Large intestine (tissue), 3 donors: ENCODE results near the gene TUNAR. TPM values are rescaled to one million over a fixed set of nuclear protein-coding genes. Genes with fewer than 3 reads are reported as not detected.

Experiments used
- DNase-seq, 2 donors: peaks; one replicate each; pipeline versions ENCODE4 v3.0.0 to v3.0.0-alpha.2; 2013
- H3K27ac ChIP-seq: one replicate; pipeline ENCODE4 v1.5.1; 2013; ENCODE audit warnings: low read length
- H3K27me3 ChIP-seq: 2 replicates; pipeline ENCODE4 v1.6.1; 2013; ENCODE audit warnings: low read length; ENCODE audit not compliant: control insufficient read depth, insufficient read depth
- H3K36me3 ChIP-seq: 2 replicates; pipeline ENCODE4 v1.6.1; 2013; ENCODE audit warnings: low read length; ENCODE audit not compliant: control insufficient read depth, insufficient read depth
- H3K4me1 ChIP-seq: one replicate; pipeline ENCODE4 v1.6.1; 2013; ENCODE audit warnings: low read length; ENCODE audit not compliant: control insufficient read depth, insufficient read depth
- H3K4me3 ChIP-seq: one replicate; pipeline ENCODE4 v1.5.1; 2013; ENCODE audit warnings: low read length
- H3K9me3 ChIP-seq: one replicate; pipeline ENCODE4 v1.6.1; 2013; ENCODE audit warnings: mild to moderate bottlenecking, low read depth, low read length, moderate library complexity; ENCODE audit not compliant: control insufficient read depth
- whole genome bisulfite sequencing: methylation state at CpG from one replicate; pipeline ENCODE4 v1.1.5; 2013; ENCODE audit warnings: low lambda C conversion rate; ENCODE audit not compliant: insufficient coverage; 5-methylcytosine and 5-hydroxymethylcytosine counted together
- polyA plus RNA-seq: library from polyadenylated mRNA; unstranded; fragments of 120-200 nt; gene quantifications from one replicate; pipeline ENCODE4 v1.2.1, GENCODE V29; 2013

The TUNAR gene
- polyA plus RNA-seq, 1 donor, result 0.85 TPM

GRCh38 chr14:95870772-95871171, 5.9 kb upstream of the TUNAR start:
- WGBS, result no CpG with 5 or more reads among the region's 7 CpGs
- no peak overlapping the region for H3K27ac ChIP-seq
- no peaks in the 10 kb centered on the region for H3K4me1 ChIP-seq
- H3K36me3 ChIP-seq, result no peaks in the 10 kb centered on the region
- no peak overlapping the region for H3K4me3 ChIP-seq
- no peak for DNase-seq
- no peaks in the 10 kb centered on the region for H3K9me3 ChIP-seq
- peaks cover 18% of the 10 kb centered on the region for H3K27me3 ChIP-seq

GRCh38 chr14:95871531-95871930, 5.1 kb upstream of the TUNAR start:
- no CpG with 5 or more reads among the region's 4 CpGs for WGBS
- H3K4me1 ChIP-seq, result no peaks in the 10 kb centered on the region
- H3K27ac ChIP-seq, result no peak overlapping the region
- DNase-seq, result no peak
- H3K36me3 ChIP-seq, result no peaks in the 10 kb centered on the region
- H3K4me3 ChIP-seq, result no peak overlapping the region
- no peaks in the 10 kb centered on the region for H3K9me3 ChIP-seq
- H3K27me3 ChIP-seq, result peaks cover 21% of the 10 kb centered on the region

- DNase-seq, result no peak
- WGBS, result no CpG with 5 or more reads among the region's 3 CpGs
- Histone ChIP-seq H3K4me1 (no peaks in the 10 kb centered on the region), H3K9me3 (no peaks in the 10 kb centered on the region), H3K36me3 (no peaks in the 10 kb centered on the region), H3K4me3 (no peak overlapping the region), H3K27ac (no peak overlapping the region), H3K27me3 (peaks cover 33% of the 10 kb centered on the region)
These were observed 3.9 kb upstream of the TUNAR start for GRCh38 chr14:95872777-95873176.

GRCh38 chr14:95875831-95876760, 536 bp upstream of the TUNAR start:
- no peaks in the 10 kb centered on the region for H3K9me3 ChIP-seq
- H3K4me1 ChIP-seq, result no peaks in the 10 kb centered on the region
- no CpG with 5 or more reads among the region's 103 CpGs for WGBS
- H3K36me3 ChIP-seq, result no peaks in the 10 kb centered on the region
- H3K27me3 ChIP-seq, result peaks cover 53% of the 10 kb centered on the region
- H3K27ac ChIP-seq, result no peak overlapping the region
- no peak for DNase-seq
- H3K4me3 ChIP-seq, result no peak overlapping the region

DNA sequence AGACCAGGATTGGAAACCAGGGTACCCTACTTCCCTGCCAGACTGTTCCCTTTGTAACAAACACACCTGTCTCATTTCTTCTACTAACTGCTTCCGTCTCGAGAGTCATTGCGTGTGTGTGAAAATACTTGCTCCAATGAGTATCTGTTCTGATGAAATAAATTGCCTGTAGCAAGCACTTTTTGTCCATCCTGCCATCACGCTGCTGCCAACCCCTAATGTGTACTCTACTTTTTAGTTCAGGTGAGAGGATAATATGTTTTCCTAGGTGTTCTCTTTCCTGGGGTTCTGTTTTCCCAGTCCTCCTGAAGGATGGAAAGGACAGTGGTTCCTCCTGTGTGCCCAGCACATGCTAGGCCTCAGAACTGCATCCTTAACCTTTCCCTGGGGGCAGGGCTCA, 1.0 kb downstream of the TUNAR start:
- Histone ChIP-seq H3K4me1 (no peaks in the 10 kb centered on the region), H3K9me3 (no peaks in the 10 kb centered on the region), H3K27me3 (peaks cover 53% of the 10 kb centered on the region), H3K4me3 (no peak overlapping the region), H3K36me3 (no peaks in the 10 kb centered on the region), H3K27ac (no peak overlapping the region)
- no peak for DNase-seq
- WGBS, result 40% methylated on average over 1 of the region's 4 CpGs

DNA sequence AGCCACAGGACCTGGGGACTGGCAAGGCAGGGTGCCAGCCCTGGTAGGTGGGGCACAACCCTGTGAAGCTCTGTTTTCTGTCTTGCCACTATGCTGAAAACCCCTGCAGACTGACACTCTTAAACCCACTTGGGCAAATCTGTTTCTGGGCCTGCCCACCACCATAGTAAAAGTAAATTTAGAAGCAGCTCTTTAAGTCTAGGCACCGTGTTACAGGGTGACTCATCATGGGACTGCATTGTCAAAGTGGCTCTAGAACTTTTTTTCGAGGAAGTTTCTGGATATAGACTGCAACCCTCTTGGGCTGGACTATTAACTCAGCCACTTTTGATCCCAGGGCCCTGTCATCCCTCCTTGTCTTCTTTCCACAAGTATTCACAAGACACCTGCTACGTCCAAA, 7.7 kb downstream of the TUNAR start:
- DNase-seq, result no peak
- WGBS, result no CpG with 5 or more reads among the region's 3 CpGs
- H3K9me3 ChIP-seq, result no peaks in the 10 kb centered on the region
- H3K4me1 ChIP-seq, result no peaks in the 10 kb centered on the region
- H3K36me3 ChIP-seq, result no peaks in the 10 kb centered on the region
- no peak overlapping the region for H3K4me3 ChIP-seq
- H3K27me3 ChIP-seq, result peaks cover 11% of the 10 kb centered on the region
- H3K27ac ChIP-seq, result no peak overlapping the region

- H3K9me3 ChIP-seq, result no peaks in the 10 kb centered on the region
- no peak for DNase-seq
- H3K4me3 ChIP-seq, result no peak overlapping the region
- H3K27ac ChIP-seq, result no peak overlapping the region
- peaks cover 7% of the 10 kb centered on the region for H3K27me3 ChIP-seq
- no peaks in the 10 kb centered on the region for H3K4me1 ChIP-seq
- no peaks in the 10 kb centered on the region for H3K36me3 ChIP-seq
- WGBS, result 51% methylated on average over 2 of the region's 7 CpGs
These were observed 8.6 kb downstream of the TUNAR start for GRCh38 chr14:95885278-95885677.

DNA sequence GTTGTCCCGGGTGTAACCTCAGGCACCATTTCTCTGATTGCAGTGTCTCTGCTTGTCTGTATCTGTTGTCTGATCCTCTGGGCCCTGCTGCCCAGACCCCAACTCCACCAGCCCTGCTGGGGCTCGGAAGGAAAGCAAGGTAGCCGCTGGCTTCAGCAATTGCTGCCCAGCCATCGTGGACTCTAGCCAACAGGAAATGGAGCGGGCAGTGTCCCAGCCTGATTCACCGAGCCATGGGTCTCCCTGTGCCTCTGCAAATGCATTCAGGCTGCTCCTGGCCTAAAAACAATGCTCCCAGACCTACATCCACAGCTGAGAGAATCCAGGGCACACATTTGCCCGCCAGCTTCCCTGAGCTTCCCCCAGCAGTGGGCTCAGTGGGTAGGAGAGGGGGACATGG, 9.2 kb downstream of the TUNAR start:
- H3K9me3 ChIP-seq, result no peaks in the 10 kb centered on the region
- H3K4me3 ChIP-seq, result no peak overlapping the region
- no peak overlapping the region for H3K27ac ChIP-seq
- peaks cover 5% of the 10 kb centered on the region for H3K27me3 ChIP-seq
- H3K4me1 ChIP-seq, result no peaks in the 10 kb centered on the region
- H3K36me3 ChIP-seq, result no peaks in the 10 kb centered on the region
- DNase-seq, result no peak
- whole genome bisulfite sequencing, result no CpG with 5 or more reads among the region's 7 CpGs

DNA sequence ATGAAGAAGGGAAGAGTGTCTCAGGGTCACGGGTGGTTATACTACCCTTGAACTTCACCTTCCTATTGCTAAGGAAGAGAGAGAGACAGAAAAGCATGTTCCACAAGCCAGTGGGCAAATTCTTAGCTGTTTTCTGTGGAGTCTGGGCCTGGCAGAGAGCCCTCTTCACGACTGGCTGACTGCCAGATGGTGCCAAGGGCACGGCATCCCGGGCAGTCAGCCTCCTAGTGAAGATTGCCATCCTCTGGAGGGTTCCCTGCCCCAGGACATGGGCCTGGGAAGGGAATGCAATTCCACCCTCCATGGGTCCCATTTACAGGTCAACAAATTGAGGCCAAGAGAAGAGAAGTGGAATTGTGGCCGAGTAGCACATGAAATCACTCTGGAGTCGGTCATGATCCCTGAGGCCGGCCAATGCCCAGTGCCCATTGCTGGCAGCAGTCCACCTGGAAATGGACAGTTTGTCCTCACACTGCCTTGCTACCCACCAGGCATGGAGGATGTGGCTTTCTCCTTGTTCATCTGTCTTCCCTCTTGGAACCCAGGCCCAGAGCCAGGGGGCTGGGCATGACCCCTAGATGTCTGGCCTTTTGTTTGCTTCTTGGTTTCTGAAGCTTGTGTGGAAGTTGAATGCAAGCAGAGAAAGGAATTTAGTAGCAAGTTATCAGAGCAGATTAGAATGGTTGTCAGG, 9.9 kb downstream of the TUNAR start:
- no peak overlapping the region for H3K27ac ChIP-seq
- H3K4me1 ChIP-seq, result no peaks in the 10 kb centered on the region
- DNase-seq, result no peak
- peaks cover 4% of the 10 kb centered on the region for H3K27me3 ChIP-seq
- no CpG with 5 or more reads among the region's 7 CpGs for WGBS
- H3K36me3 ChIP-seq, result no peaks in the 10 kb centered on the region
- H3K4me3 ChIP-seq, result no peak overlapping the region
- no peaks in the 10 kb centered on the region for H3K9me3 ChIP-seq

DNA sequence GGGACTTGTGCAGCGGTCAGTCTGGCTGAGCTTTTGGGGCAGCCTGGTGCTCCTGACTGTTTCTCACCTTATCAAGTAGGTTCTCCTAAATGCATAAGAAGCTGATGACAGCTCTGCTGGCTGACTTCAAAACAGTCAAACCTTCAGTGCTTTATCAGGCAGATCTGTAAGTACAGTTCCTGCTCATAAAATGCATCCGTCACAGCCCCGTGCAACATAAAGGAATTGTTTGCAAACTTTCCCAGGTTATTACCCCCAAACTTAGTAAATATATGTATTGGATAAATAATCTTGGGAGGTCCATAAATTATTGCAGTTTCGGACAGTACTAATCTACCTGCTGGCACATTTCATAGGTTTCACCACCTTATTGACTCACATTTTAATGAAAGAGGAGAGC, 10.7 kb downstream of the TUNAR start:
- Histone ChIP-seq H3K27me3 (peaks cover 4% of the 10 kb centered on the region), H3K9me3 (no peaks in the 10 kb centered on the region), H3K4me1 (no peaks in the 10 kb centered on the region), H3K27ac (no peak overlapping the region), H3K36me3 (no peaks in the 10 kb centered on the region), H3K4me3 (no peak overlapping the region)
- 20% methylated on average over 1 of the region's 4 CpGs for WGBS
- DNase-seq, result no peak
